Activated B cell treated with CpG ODN at 0.5 μM for 24 hours (primary cell): ENCODE measurements around the gene N4BP2L2. TPM values are rescaled to one million over a fixed set of nuclear protein-coding genes. Genes with fewer than 3 reads are reported as not detected.

Source experiments
- ATAC-seq: fragments of 200-7000 bp; cut with Tn5 transposase; one replicate; pipeline ENCODE4 v1.10.0; 2021; ENCODE audit warnings: low read depth, mild to moderate bottlenecking, moderate library complexity
- CTCF ChIA-PET: fragments of 350-600 bp; sonication (Branson Sonifier 250); formaldehyde crosslinking; loops from one replicate; lab custom pipeline; 2021; ENCODE audit warnings: antibody characterized with exemption; lab: Charles Lee
- POLR2A ChIA-PET: fragments of 350-600 bp; sonication (Branson Sonifier 250); formaldehyde crosslinking; loops from one replicate; lab custom pipeline; 2021; ENCODE audit warnings: antibody characterized with exemption; lab: Charles Lee
- DNase-seq: peaks from one replicate; pipeline ENCODE4 v3.0.0; 2022
- H3K27ac Mint-ChIP-seq: one replicate; pipeline ENCODE4 v1.8.0; 2020; ENCODE audit warnings: mixed read lengths
- H3K27me3 Mint-ChIP-seq: one replicate; pipeline ENCODE4 v1.8.0; 2021; ENCODE audit warnings: mixed read lengths
- H3K36me3 Mint-ChIP-seq: one replicate; pipeline ENCODE4 v1.8.0; 2021; ENCODE audit warnings: low read depth, mixed read lengths
- H3K4me1 Mint-ChIP-seq: one replicate; pipeline ENCODE4 v1.8.0; 2021; ENCODE audit warnings: mixed read lengths
- H3K4me3 Mint-ChIP-seq: one replicate; pipeline ENCODE4 v1.8.0; 2020; ENCODE audit warnings: mild to moderate bottlenecking, mixed read lengths
- H3K9me3 Mint-ChIP-seq: one replicate; pipeline ENCODE4 v1.8.0; 2020; ENCODE audit warnings: mixed read lengths
- CTCF ChIP-seq: fragments of 200-600 bp; IDR thresholded peaks from one replicate; pipeline ENCODE4 v1.8.0; 2022; ENCODE audit warnings: antibody characterized with exemption, mild to moderate bottlenecking
- intact Hi-C: fragments of 100-400 bp; cut with micrococcal nuclease; formaldehyde crosslinking; loops from one replicate; pipeline ENCODE4 v1.15.1; 2024
- total RNA-seq: library from RNA; stranded (reverse); gene quantifications from 2 replicates; pipeline ENCODE4 v1.2.3, GENCODE V29; 2022

Gene N4BP2L2
- total RNA-seq, 1 donor from 2014 or later = 153 TPM

GRCh38 chr13:32454886-32455593 is 83.6 kb downstream of the N4BP2L2 start:
- ChIA-PET POLR2A (no interaction called here), CTCF (no interaction called here)
- Mint-ChIP-seq H3K27me3 (no peaks in the 10 kb centered on the region), H3K4me3 (no peak overlapping the region), H3K4me1 (no peaks in the 10 kb centered on the region), H3K9me3 (peaks cover 19% of the 10 kb centered on the region), H3K36me3 (peaks cover 41% of the 10 kb centered on the region), H3K27ac (no peak overlapping the region)
- DNase-seq = no peak
- intact Hi-C loops = no loop called here
- TF ChIP-seq CTCF = no peak
- no peak for ATAC-seq

GRCh38 chr13:32453981-32454380 is 84.6 kb downstream of the N4BP2L2 start:
- Mint-ChIP-seq H3K9me3 (peaks cover 19% of the 10 kb centered on the region), H3K27ac (no peak overlapping the region), H3K36me3 (peaks cover 31% of the 10 kb centered on the region), H3K27me3 (no peaks in the 10 kb centered on the region), H3K4me3 (no peak overlapping the region), H3K4me1 (no peaks in the 10 kb centered on the region)
- no peak for TF ChIP-seq CTCF
- no peak for DNase-seq
- CTCF ChIA-PET = no interaction called here
- ATAC-seq = no peak
- intact Hi-C loops = no loop called here
- POLR2A ChIA-PET = no interaction called here

GRCh38 chr13:32448972-32449371 is 89.6 kb downstream of the N4BP2L2 start:
- TF ChIP-seq CTCF = no peak
- ChIA-PET CTCF (no interaction called here), POLR2A (interaction anchor here (0.5 kb wide), 1 partner anchor 70 kb away, joined by 5 read pairs; no protein-coding TSS in a partner anchor)
- Mint-ChIP-seq H3K9me3 (no peaks in the 10 kb centered on the region), H3K4me3 (no peak overlapping the region), H3K36me3 (peaks cover 3% of the 10 kb centered on the region), H3K4me1 (peaks cover 8% of the 10 kb centered on the region), H3K27ac (no peak overlapping the region), H3K27me3 (no peaks in the 10 kb centered on the region)
- no peak for DNase-seq
- intact Hi-C loops = no loop called here
- ATAC-seq = no peak

GRCh38 chr13:32447894-32448623 is 90.5 kb downstream of the N4BP2L2 start:
- POLR2A ChIA-PET = no interaction called here
- H3K4me1 Mint-ChIP-seq = peaks cover 17% of the 10 kb centered on the region
- H3K36me3 Mint-ChIP-seq = peaks cover 3% of the 10 kb centered on the region
- no peak overlapping the region for H3K27ac Mint-ChIP-seq
- intact Hi-C loops = no loop called here
- no peak overlapping the region for H3K4me3 Mint-ChIP-seq
- DNase-seq (no peak), ATAC-seq (no peak)
- CTCF ChIA-PET = no interaction called here
- no peaks in the 10 kb centered on the region for H3K9me3 Mint-ChIP-seq
- no peak for TF ChIP-seq CTCF
- H3K27me3 Mint-ChIP-seq = no peaks in the 10 kb centered on the region

GRCh38 chr13:32446773-32447465 is 91.7 kb downstream of the N4BP2L2 start:
- ChIA-PET CTCF (no interaction called here), POLR2A (no interaction called here)
- intact Hi-C loops = no loop called here
- DNase-seq (no peak), ATAC-seq (no peak)
- H3K27ac Mint-ChIP-seq = no peak overlapping the region
- H3K27me3 Mint-ChIP-seq = no peaks in the 10 kb centered on the region
- H3K36me3 Mint-ChIP-seq = peaks cover 2% of the 10 kb centered on the region
- no peak for TF ChIP-seq CTCF
- peaks cover 21% of the 10 kb centered on the region for H3K4me1 Mint-ChIP-seq
- no peaks in the 10 kb centered on the region for H3K9me3 Mint-ChIP-seq
- no peak overlapping the region for H3K4me3 Mint-ChIP-seq
